ENCODE data around the gene AHNAK.

AHNAK gene

GRCh38 chr11:62498492-62499286, 47.9 kb downstream of the AHNAK start:
- no peak for DNase-seq (ENCODE audit: low read depth in 3 of 3)

GRCh38 chr11:62498031-62498430, 48.6 kb downstream of the AHNAK start:
- DNase-seq (ENCODE audit: low read depth in 3 of 3) = no peak

GRCh38 chr11:62497132-62497801, 49.3 kb downstream of the AHNAK start:
- DNase-seq (ENCODE audit: low read depth in 3 of 3) = no peak

- no peak for DNase-seq (ENCODE audit: low read depth in 3 of 3)
Observed at GRCh38 chr11:62496676-62497075, 49.9 kb downstream of the AHNAK start.

GRCh38 chr11:62494246-62494645, 52.4 kb downstream of the AHNAK start:
- DNase-seq (ENCODE audit: low read depth in 3 of 3) = no peak

GRCh38 chr11:62493801-62494200, 52.8 kb downstream of the AHNAK start:
- no peak for DNase-seq (ENCODE audit: low read depth in 3 of 3)

- DNase-seq (ENCODE audit: low read depth in 3 of 3) = no peak
Observed at GRCh38 chr11:62492586-62492985, 54.0 kb downstream of the AHNAK start.

GRCh38 chr11:62491571-62492329, 54.9 kb downstream of the AHNAK start:
- no peak for DNase-seq (ENCODE audit: low read depth in 3 of 3)

- no peak for DNase-seq (ENCODE audit: low read depth in 3 of 3)
Observed at GRCh38 chr11:62489204-62489603, 57.4 kb downstream of the AHNAK start.

GRCh38 chr11:62487738-62488551, 58.7 kb downstream of the AHNAK start:
- DNase-seq (ENCODE audit: low read depth in 3 of 3) = no peak

GRCh38 chr11:62487136-62487535, 59.5 kb downstream of the AHNAK start:
- no peak for DNase-seq (ENCODE audit: low read depth in 3 of 3)

- no peak for DNase-seq (ENCODE audit: low read depth in 3 of 3)
Observed at GRCh38 chr11:62484352-62484751, 62.3 kb downstream of the AHNAK start.

- DNase-seq (ENCODE audit: low read depth in 3 of 3) = no peak
Observed at GRCh38 chr11:62482753-62483152, 63.9 kb downstream of the AHNAK start.

GRCh38 chr11:62479631-62480201, 66.9 kb downstream of the AHNAK start:
- DNase-seq (ENCODE audit: low read depth in 3 of 3) = no peak

- DNase-seq (ENCODE audit: low read depth in 3 of 3) = no peak
Observed at GRCh38 chr11:62477927-62478326, 68.7 kb downstream of the AHNAK start.

GRCh38 chr11:62472063-62472884, 74.3 kb downstream of the AHNAK start:
- no peak for DNase-seq (ENCODE audit: low read depth in 3 of 3)

- DNase-seq (ENCODE audit: low read depth in 3 of 3) = no peak
Observed at GRCh38 chr11:62471603-62472002, 75.0 kb downstream of the AHNAK start.

- DNase-seq (ENCODE audit: low read depth in 3 of 3) = no peak
Observed at GRCh38 chr11:62468577-62468976, 78.0 kb downstream of the AHNAK start.

- DNase-seq (ENCODE audit: low read depth in 3 of 3) = no peak
Observed at GRCh38 chr11:62466444-62466843, 80.2 kb downstream of the AHNAK start.

GRCh38 chr11:62464655-62465054, 82.0 kb downstream of the AHNAK start:
- DNase-seq (ENCODE audit: low read depth in 3 of 3) = no peak

Data from stimulated activated CD4-positive, alpha-beta T cell treated with anti-CD3 and anti-CD28 coated beads, TNF-alpha, amount 100 ng/mL, for 24 hours (primary cell).